GM12878 (cell line): Measurements from ENCODE around the gene MYO3A. TPM values are rescaled to one million over a fixed set of nuclear protein-coding genes. Genes with fewer than 3 reads are reported as not detected.
"Not testable (repeated sequence)": the region's sequence is repeated elsewhere in the genome, so short reads cannot be mapped to it uniquely, and the experiment has no call there.

Experiments
- ATAC-seq: fragments of 200-7000 bp; cut with Tn5 transposase; 3 replicates; pipeline ENCODE4 v1.9.1; 2020; ENCODE audit warnings: mild to moderate bottlenecking, moderate library complexity
- BruUV-seq: library from RNA; stranded (reverse); fragments of 400-500 nt; replicated peaks from 2 replicates; lab custom pipeline; 2021; lab: Mats Ljungman, UMichigan
- CTCF ChIA-PET: fragments of 300-600 bp; sonication (Branson Sonifier 250); formaldehyde crosslinking; extraction: SDS; loops from one replicate; lab custom pipeline; 2021; ENCODE audit warnings: inconsistent platforms; lab: Yijun Ruan, JAX
- POLR2A ChIA-PET: fragments of 350-600 bp; formaldehyde crosslinking; extraction: SDS; loops from one replicate; lab custom pipeline; 2021; ENCODE audit warnings: inconsistent platforms; lab: Charles Lee
- RAD21 ChIA-PET: fragments of 300-600 bp; sonication (Branson Sonifier 250); formaldehyde crosslinking; loops from one replicate; lab custom pipeline; 2023; ENCODE audit warnings: antibody characterized with exemption; ENCODE audit not compliant: unreplicated experiment; lab: Charles Lee
- SMC1A ChIA-PET: fragments of 300-600 bp; sonication (Branson Sonifier 250); formaldehyde crosslinking; loops from one replicate; lab custom pipeline; 2023; ENCODE audit not compliant: unreplicated experiment, uncharacterized antibody; lab: Charles Lee
- DNase-seq: peaks from one replicate; pipeline ENCODE4 v3.0.0-alpha.2; 2011; ENCODE audit warnings: low read depth, low spot score
- FAIRE-seq: peaks from 3 replicates; lab custom pipeline; 2011; peaks lifted over from hg19 to GRCh38; lab: Jason Lieb, UNC
- H2AFZ ChIP-seq: 2 replicates; pipeline ENCODE4 v1.6.0; 2011; ENCODE audit warnings: low read depth, low read length, control low read depth; ENCODE audit not compliant: control insufficient read depth
- H3K27ac ChIP-seq: 2 replicates; pipeline ENCODE4 v1.5.1; 2011; ENCODE audit warnings: control low read depth; ENCODE audit not compliant: control insufficient read depth, insufficient read depth
- H3K27me3 ChIP-seq, 2 experiments: replicated peaks in 1 of 2; 2 replicates each; pipeline versions ENCODE4 v1.6.0 to v1.6.1; 2011; ENCODE audit warnings: low read length in 1 of 2; ENCODE audit not compliant: control insufficient read depth in 2 of 2, insufficient read depth in 2 of 2
- H3K36me3 ChIP-seq, 2 experiments: 2 replicates each; pipeline ENCODE4 v1.5.1; 2011; ENCODE audit warnings: low read length in 1 of 2; ENCODE audit not compliant: control insufficient read depth in 2 of 2, insufficient read depth in 2 of 2
- H3K4me1 ChIP-seq: 2 replicates; pipeline ENCODE4 v1.6.1; 2011; ENCODE audit warnings: mild to moderate bottlenecking, low read length, moderate library complexity, mixed read lengths; ENCODE audit not compliant: control insufficient read depth, insufficient read depth
- H3K4me2 ChIP-seq: 2 replicates; pipeline ENCODE4 v1.6.0; 2011; ENCODE audit warnings: control low read depth; ENCODE audit not compliant: control insufficient read depth, insufficient read depth
- H3K4me3 ChIP-seq: fragments of 200-600 bp; sonication (generic); 2 replicates; pipeline ENCODE4 v1.5.1; 2016
- H3K79me2 ChIP-seq: 2 replicates; pipeline ENCODE4 v1.6.0; 2011; ENCODE audit warnings: low read length; ENCODE audit not compliant: control insufficient read depth, insufficient read depth
- H3K9ac ChIP-seq: 2 replicates; pipeline ENCODE4 v1.8.0; 2011; ENCODE audit warnings: low read length, control low read depth, mixed read lengths; ENCODE audit not compliant: control insufficient read depth, insufficient read depth
- H3K9me3 ChIP-seq: replicated peaks from 3 replicates; pipeline ENCODE4 v1.5.1; 2011; ENCODE audit warnings: mild to moderate bottlenecking, low read length; ENCODE audit not compliant: control insufficient read depth, insufficient read depth
- H4K20me1 ChIP-seq: 2 replicates; pipeline ENCODE4 v1.6.0; 2011; ENCODE audit not compliant: control insufficient read depth, insufficient read depth
- BACH1 ChIP-seq: fragments of 450-650 bp; IDR thresholded peaks from 2 replicates; pipeline ENCODE4 v1.6.1; 2017; ENCODE audit warnings: mild to moderate bottlenecking, borderline replicate concordance
- MEF2B ChIP-seq: fragments of 450-650 bp; IDR thresholded peaks from 2 replicates; pipeline ENCODE4 v1.6.1; 2018; ENCODE audit warnings: mild to moderate bottlenecking, moderate library complexity; ENCODE audit not compliant: partially characterized antibody, poor library complexity, severe bottlenecking
- NFYA ChIP-seq: IDR thresholded peaks from 2 replicates; pipeline ENCODE4 v1.6.1; 2011; ENCODE audit warnings: low read depth, mild to moderate bottlenecking, low read length, improper control_type of control experiment, borderline replicate concordance
- POLR2A ChIP-seq: IDR thresholded peaks from 2 replicates; pipeline ENCODE4 v1.6.1; 2011; ENCODE audit warnings: low read depth, mild to moderate bottlenecking, low read length
- POU2F2 ChIP-seq: IDR thresholded peaks from 3 replicates; pipeline ENCODE4 v1.6.1; 2011; ENCODE audit warnings: low read depth, mild to moderate bottlenecking, low read length, borderline replicate concordance
- RAD51 ChIP-seq: fragments of 450-650 bp; IDR thresholded peaks from 2 replicates; pipeline ENCODE4 v1.6.1; 2016; ENCODE audit warnings: moderate library complexity, mild to moderate bottlenecking, inconsistent platforms
- REST ChIP-seq: IDR thresholded peaks from 2 replicates; pipeline ENCODE4 v1.6.1; 2012; ENCODE audit warnings: mild to moderate bottlenecking, low read depth, low read length
- SMAD5 ChIP-seq: IDR thresholded peaks from 2 replicates; pipeline ENCODE4 v1.6.1; 2016; ENCODE audit warnings: antibody characterized with exemption, low read depth
- SREBF2 ChIP-seq: IDR thresholded peaks from 2 replicates; pipeline ENCODE4 v1.6.1; 2012; ENCODE audit warnings: mild to moderate bottlenecking, low read length
- ZNF274 ChIP-seq: IDR thresholded peaks from one replicate; pipeline ENCODE4 v1.8.0; 2011; ENCODE audit not compliant: insufficient read length, insufficient read depth
- WGBS: methylation state at CpG from one replicate; pipeline ENCODE4 v1.1.6; 2016; ENCODE audit warnings: low lambda C conversion rate; ENCODE audit not compliant: insufficient replicate concordance, insufficient coverage; ENCODE audit errors: missing lambda C conversion rate; 5-methylcytosine and 5-hydroxymethylcytosine counted together
- in situ Hi-C: fragments of 300-500 bp; cut with MboI; formaldehyde crosslinking; loops from 9 replicates; pipeline ENCODE4 v1.14.3; 2018; ENCODE audit warnings: mixed read lengths
- intact Hi-C: fragments of 100-400 bp; cut with micrococcal nuclease; formaldehyde crosslinking; loops from one replicate; pipeline ENCODE4 v1.14.2; 2022; ENCODE audit not compliant: unreplicated experiment
- polyA plus RNA-seq, 11 experiments: library from polyadenylated mRNA; depleted of rRNA in 4 of 11; unstranded in 6 of 11; stranded (reverse) in 5 of 11; fragments of >200 nt; fragmentation: Nextera tagmentation in 4 of 11; fragmentation: Illumina TruSeq in 1 of 11; extraction: Ambion mirVana in 4 of 11; extraction: Trizol in 1 of 11; gene quantifications; 1 replicate in 1 of 11; 2 replicates in 10 of 11; pipeline versions ENCODE4 v1.2.1 to v1.2.3, GENCODE V29; 2011 to 2016; ENCODE audit warnings: inconsistent platforms in 2 of 11, missing spikeins in 2 of 11, low read depth in 1 of 11
- total RNA-seq, 4 experiments: library from RNA; depleted of rRNA in 3 of 4; stranded (reverse); fragments of >200 nt in 3 of 4; fragmentation: Illumina TruSeq in 1 of 4; extraction: Trizol in 1 of 4; gene quantifications; 2 replicates each; pipeline versions ENCODE4 v1.2.1 to v1.2.3, GENCODE V29; 2013 to 2021

Gene MYO3A
- total and polyA plus RNA-seq, 10 of the 15 experiments (the other 5 are each of a cell fraction or from before 2014, with no cell fraction given): not detected

DNA sequence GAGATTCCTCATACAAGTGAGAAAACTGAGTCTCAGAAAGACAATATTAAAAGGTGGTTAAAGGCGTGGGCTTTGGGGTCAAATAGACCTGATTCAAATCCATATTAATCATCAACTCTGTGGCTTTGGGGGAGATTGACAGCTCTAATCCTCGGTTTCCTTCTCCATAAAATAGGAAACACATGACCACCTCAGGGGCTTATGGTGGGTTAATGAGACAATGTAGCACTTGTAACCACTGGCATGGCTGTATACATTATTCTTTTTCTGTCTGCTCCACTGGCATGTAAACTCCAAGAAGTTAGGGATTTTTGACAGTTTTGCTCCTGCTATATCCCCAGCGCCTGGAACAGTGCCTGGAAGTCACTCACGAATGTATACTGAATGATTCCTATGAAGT, 161.8 kb downstream of the MYO3A start:
- H2AFZ ChIP-seq: no peak overlapping the region
- no peaks in the 10 kb centered on the region for H3K4me1 ChIP-seq
- H3K79me2 ChIP-seq: no peaks in the 10 kb centered on the region
- ChIA-PET POLR2A (no interaction called here), SMC1A (no interaction called here), RAD21 (no interaction called here), CTCF (no interaction called here)
- no peaks in the 10 kb centered on the region for H3K9me3 ChIP-seq
- in situ Hi-C loops (no loop called here), intact Hi-C loops (no loop called here)
- no peak overlapping the region for H3K27ac ChIP-seq
- H3K9ac ChIP-seq: no peak overlapping the region
- no peaks in the 10 kb centered on the region; a peak in 1 of 4 replicates for H3K27me3 ChIP-seq
- DNase-seq: no peak
- H4K20me1 ChIP-seq: no peaks in the 10 kb centered on the region
- ATAC-seq: no peak
- H3K4me2 ChIP-seq: no peak overlapping the region
- BruUV-seq: no TSS peak
- TF ChIP-seq SREBF2 (no peak), MEF2B (no peak), NFYA (no peak), ZNF274 (no peak), REST (no peak), RAD51 (no peak), SMAD5 (no peak), BACH1 (no peak), POU2F2 (no peak), POLR2A (no peak)
- H3K4me3 ChIP-seq: no peak overlapping the region
- H3K36me3 ChIP-seq: no peaks in the 10 kb centered on the region
- 3% methylated on average over 4 of the region's 4 CpGs for WGBS
- FAIRE-seq: no peak

DNA sequence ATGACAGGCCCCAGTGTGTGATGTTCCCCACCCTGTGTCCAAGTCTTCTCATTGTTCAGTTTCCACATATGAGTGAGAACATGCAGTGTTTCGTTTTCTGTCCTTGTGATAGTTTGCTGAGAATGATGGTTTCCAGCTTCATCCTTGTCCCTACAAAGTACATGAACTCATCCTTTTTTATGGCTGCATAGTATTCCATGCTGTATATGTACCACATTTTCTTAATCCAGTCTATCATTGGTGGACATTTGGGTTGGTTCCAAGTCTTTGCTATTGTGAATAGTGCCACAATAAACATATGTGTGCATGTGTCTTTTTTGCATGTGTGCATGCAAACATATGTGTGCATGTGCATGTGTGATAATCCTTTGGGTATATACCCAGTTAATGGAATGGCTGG, 163.5 kb downstream of the MYO3A start:
- ATAC-seq, H3K4me3 ChIP-seq, H3K27ac ChIP-seq, RAD21 ChIA-PET, intact Hi-C loops, H3K27me3 ChIP-seq, H3K36me3 ChIP-seq, H2AFZ ChIP-seq, DNase-seq, H3K4me1 ChIP-seq, SMC1A ChIA-PET, CTCF ChIA-PET, FAIRE-seq, H3K4me2 ChIP-seq, H3K79me2 ChIP-seq, in situ Hi-C loops, H3K9me3 ChIP-seq, POLR2A ChIA-PET, BruUV-seq, H3K9ac ChIP-seq, H4K20me1 ChIP-seq: not testable (repeated sequence)
- 0% methylated on average over 1 of the region's 1 CpG for WGBS
